SK-N-MC (cell line): ENCODE measurements around the gene WFDC12.

Experiments
- DNase-seq: peaks from one replicate; pipeline ENCODE4 v3.0.0-alpha.2; 2011; ENCODE audit warnings: low read depth, low spot score
- H3K27ac ChIP-seq: fragments of 200-600 bp; sonication (generic); 2 replicates; pipeline ENCODE4 v1.5.1; 2016; ENCODE audit warnings: mixed run types
- H3K36me3 ChIP-seq: fragments of 200-600 bp; sonication (generic); 2 replicates; pipeline ENCODE4 v1.6.1; 2017; ENCODE audit warnings: antibody characterized with exemption, low read length, mixed read lengths; ENCODE audit not compliant: insufficient read depth
- H3K4me3 ChIP-seq: fragments of 200-600 bp; sonication (generic); 2 replicates; pipeline ENCODE4 v1.5.1; 2016
- H3K9ac ChIP-seq: fragments of 200-600 bp; sonication (generic); 2 replicates; pipeline ENCODE4 v1.8.0; 2017; ENCODE audit warnings: mixed run types, mixed read lengths; ENCODE audit not compliant: insufficient read length
- H3K9me3 ChIP-seq: fragments of 200-600 bp; sonication (generic); 2 replicates; pipeline ENCODE4 v1.6.1; 2017; ENCODE audit warnings: low read depth, mild to moderate bottlenecking, antibody characterized with exemption, low read length, moderate library complexity, mixed read lengths
- EZH2 ChIP-seq: fragments of 200-600 bp; sonication (generic); IDR thresholded peaks from one replicate; pipeline ENCODE4 v1.6.1; 2017; ENCODE audit warnings: antibody characterized with exemption
- FOXP2 ChIP-seq: optimal IDR thresholded peaks from 2 replicates; pipeline ENCODE3; 2011; ENCODE audit warnings: mild to moderate bottlenecking, moderate library complexity; ENCODE audit not compliant: insufficient read depth; ENCODE audit errors: extremely low read length, control extremely low read depth
- POLR2AphosphoS5 ChIP-seq: IDR thresholded peaks from 2 replicates; pipeline ENCODE4 v1.6.1; 2012; ENCODE audit warnings: mild to moderate bottlenecking, low read depth, low read length, borderline replicate concordance

The WFDC12 gene

GRCh38 chr20:45100563-45101245, 23.6 kb downstream of the WFDC12 start, which contains the start of gene KCNS1:
Gene KCNS1, minus strand, starts transcription at chr20:45101127. Its CDS starts 1,891 bp downstream, at chr20:45099236.
- Histone ChIP-seq H3K9me3 (no peaks in the 10 kb centered on the region), H3K4me3 (no peak within 1 kb of the TSS), H3K27ac (no peak within 1 kb of the TSS), H3K36me3 (no peaks in the 10 kb centered on the region), H3K9ac (no peak within 1 kb of the TSS)
- TF ChIP-seq EZH2 (no peak), POLR2AphosphoS5 (no peak), FOXP2 (no peak)
- DNase-seq, result no peak

GRCh38 chr20:45098103-45098773, 26.0 kb downstream of the WFDC12 start:
- Histone ChIP-seq H3K36me3 (no peaks in the 10 kb centered on the region), H3K9me3 (no peaks in the 10 kb centered on the region), H3K9ac (no peak overlapping the region), H3K27ac (no peak overlapping the region), H3K4me3 (no peak overlapping the region)
- no peak for TF ChIP-seq EZH2
- no peak for TF ChIP-seq POLR2AphosphoS5
- TF ChIP-seq FOXP2, result no peak
- no peak for DNase-seq

- TF ChIP-seq EZH2 (no peak), FOXP2 (no peak), POLR2AphosphoS5 (no peak)
- H3K4me3 ChIP-seq, result no peak overlapping the region
These were observed 26.7 kb downstream of the WFDC12 start for GRCh38 chr20:45097485-45098102.

GRCh38 chr20:45096781-45097180, 27.5 kb downstream of the WFDC12 start:
- H3K4me3 ChIP-seq, result no peak overlapping the region
- no peak overlapping the region for H3K9ac ChIP-seq
- TF ChIP-seq POLR2AphosphoS5 (no peak), EZH2 (no peak), FOXP2 (no peak)
- DNase-seq, result no peak
- H3K36me3 ChIP-seq, result no peaks in the 10 kb centered on the region
- no peak overlapping the region for H3K27ac ChIP-seq
- no peaks in the 10 kb centered on the region for H3K9me3 ChIP-seq

More at GRCh38 chr20:45097485-45098102, 26.7 kb downstream of the WFDC12 start:
- DNase-seq, result no peak
- H3K9me3 ChIP-seq, result no peaks in the 10 kb centered on the region
- H3K36me3 ChIP-seq, result no peaks in the 10 kb centered on the region
- no peak overlapping the region for H3K27ac ChIP-seq
- no peak overlapping the region for H3K9ac ChIP-seq

GRCh38 chr20:45095805-45096238, 28.4 kb downstream of the WFDC12 start:
- H3K4me3 ChIP-seq, result no peak overlapping the region
- H3K9me3 ChIP-seq, result no peaks in the 10 kb centered on the region
- no peaks in the 10 kb centered on the region for H3K36me3 ChIP-seq
- no peak overlapping the region for H3K9ac ChIP-seq
- TF ChIP-seq EZH2, result no peak
- no peak for TF ChIP-seq FOXP2
- TF ChIP-seq POLR2AphosphoS5, result no peak
- no peak overlapping the region for H3K27ac ChIP-seq
- DNase-seq, result peak; percentile 6

- no peak for DNase-seq
- Histone ChIP-seq H3K27ac (no peak overlapping the region), H3K9ac (no peak overlapping the region), H3K9me3 (no peaks in the 10 kb centered on the region), H3K4me3 (no peak overlapping the region), H3K36me3 (no peaks in the 10 kb centered on the region)
- no peak for TF ChIP-seq FOXP2
- no peak for TF ChIP-seq POLR2AphosphoS5
- TF ChIP-seq EZH2, result no peak
These were observed 29.2 kb downstream of the WFDC12 start for GRCh38 chr20:45094864-45095574.

- no peak for DNase-seq
- Histone ChIP-seq H3K4me3 (no peak overlapping the region), H3K9me3 (no peaks in the 10 kb centered on the region), H3K9ac (no peak overlapping the region), H3K27ac (no peak overlapping the region), H3K36me3 (no peaks in the 10 kb centered on the region)
- TF ChIP-seq EZH2, result no peak
- TF ChIP-seq POLR2AphosphoS5, result no peak
- no peak for TF ChIP-seq FOXP2
These were observed 30.1 kb downstream of the WFDC12 start for GRCh38 chr20:45094201-45094600.

- H3K9me3 ChIP-seq, result no peaks in the 10 kb centered on the region
- TF ChIP-seq POLR2AphosphoS5, result no peak
- TF ChIP-seq EZH2, result no peak
- H3K27ac ChIP-seq, result no peak overlapping the region
- H3K36me3 ChIP-seq, result no peaks in the 10 kb centered on the region
- H3K9ac ChIP-seq, result no peak overlapping the region
- no peak for DNase-seq
- H3K4me3 ChIP-seq, result no peak overlapping the region
These were observed 31.4 kb downstream of the WFDC12 start for GRCh38 chr20:45092898-45093297.
